Immature natural killer cell (primary cell): Measurements from ENCODE around the gene C3orf18. TPM values are rescaled to one million over a fixed set of nuclear protein-coding genes. Genes with fewer than 3 reads are reported as not detected.
A peak's percentile ranks its signal among the peaks of the same experiment; 100 is the strongest.

ENCODE experiments used
- DNase-seq, 3 donors: peaks; one replicate each; pipeline ENCODE4 v3.0.0; 2022; ENCODE audit warnings: mixed read lengths in 1 of 3
- H3K27ac Mint-ChIP-seq, 6 donors: one replicate each; pipeline ENCODE4 v1.8.0; 2020; ENCODE audit warnings: mixed read lengths in 6 of 6, mild to moderate bottlenecking in 5 of 6, inconsistent platforms in 4 of 6, moderate library complexity in 3 of 6
- H3K27me3 Mint-ChIP-seq, 3 donors: one replicate each; pipeline ENCODE4 v1.8.0; 2020 to 2021; ENCODE audit warnings: low read depth in 3 of 3, mild to moderate bottlenecking in 3 of 3, mixed read lengths in 3 of 3, moderate library complexity in 3 of 3, inconsistent platforms in 1 of 3
- H3K36me3 Mint-ChIP-seq, 3 donors: one replicate each; pipeline ENCODE4 v1.8.0; 2020; ENCODE audit warnings: mixed read lengths in 3 of 3, inconsistent platforms in 2 of 3, mild to moderate bottlenecking in 2 of 3
- H3K4me1 Mint-ChIP-seq, 2 donors: one replicate each; pipeline ENCODE4 v1.8.0; 2020; ENCODE audit warnings: inconsistent platforms in 2 of 2, mild to moderate bottlenecking in 2 of 2, mixed read lengths in 2 of 2, moderate library complexity in 1 of 2
- H3K4me3 Mint-ChIP-seq, 5 donors: one replicate each; pipeline ENCODE4 v1.8.0; 2020; ENCODE audit warnings: mild to moderate bottlenecking in 5 of 5, mixed read lengths in 5 of 5, inconsistent platforms in 3 of 5, moderate library complexity in 3 of 5
- H3K9me3 Mint-ChIP-seq, 6 donors: one replicate each; pipeline ENCODE4 v1.8.0; 2020; ENCODE audit warnings: mild to moderate bottlenecking in 6 of 6, mixed read lengths in 6 of 6, inconsistent platforms in 4 of 6, moderate library complexity in 3 of 6
- polyA plus RNA-seq, 3 donors: library from polyadenylated mRNA; unstranded; fragments of 300-500 nt; fragmentation: Illumina TruSeq; gene quantifications; one replicate each; pipeline ENCODE4 v1.2.3, GENCODE V29; 2021

C3orf18 gene
- polyA plus RNA-seq, 3 donors from 2014 or later: 8.8 to 28.8 (median 11.5) TPM

GRCh38 chr3:50609071-50609762, 41.7 kb upstream of the C3orf18 start:
- peaks cover 92 to 94% of the 10 kb centered on the region in 2 donors for H3K4me1 Mint-ChIP-seq
- peaks cover 0 to 6% (median 0%) of the 10 kb centered on the region in 3 donors for H3K27me3 Mint-ChIP-seq
- H3K36me3 Mint-ChIP-seq: peaks cover 32 to 42% (median 35%) of the 10 kb centered on the region in 3 donors
- H3K27ac Mint-ChIP-seq: peak overlapping the region; percentile 90 to 96 (median 93)
- DNase-seq: no peak
- peak overlapping the region; percentile 92 to 97 (median 94) for H3K4me3 Mint-ChIP-seq
- H3K9me3 Mint-ChIP-seq: no peaks in the 10 kb centered on the region

GRCh38 chr3:50608278-50608677, 40.7 kb upstream of the C3orf18 start:
- peak overlapping the region; percentile 92 to 97 (median 94) for H3K4me3 Mint-ChIP-seq
- peaks cover 35 to 47% (median 41%) of the 10 kb centered on the region in 3 donors for H3K36me3 Mint-ChIP-seq
- no peak for DNase-seq
- H3K27me3 Mint-ChIP-seq: peaks cover 0 to 8% (median 0%) of the 10 kb centered on the region in 3 donors
- peak overlapping the region; percentile 64 to 95 (median 92) for H3K27ac Mint-ChIP-seq
- no peaks in the 10 kb centered on the region for H3K9me3 Mint-ChIP-seq
- H3K4me1 Mint-ChIP-seq: peaks cover 92 to 94% of the 10 kb centered on the region in 2 donors

DNA sequence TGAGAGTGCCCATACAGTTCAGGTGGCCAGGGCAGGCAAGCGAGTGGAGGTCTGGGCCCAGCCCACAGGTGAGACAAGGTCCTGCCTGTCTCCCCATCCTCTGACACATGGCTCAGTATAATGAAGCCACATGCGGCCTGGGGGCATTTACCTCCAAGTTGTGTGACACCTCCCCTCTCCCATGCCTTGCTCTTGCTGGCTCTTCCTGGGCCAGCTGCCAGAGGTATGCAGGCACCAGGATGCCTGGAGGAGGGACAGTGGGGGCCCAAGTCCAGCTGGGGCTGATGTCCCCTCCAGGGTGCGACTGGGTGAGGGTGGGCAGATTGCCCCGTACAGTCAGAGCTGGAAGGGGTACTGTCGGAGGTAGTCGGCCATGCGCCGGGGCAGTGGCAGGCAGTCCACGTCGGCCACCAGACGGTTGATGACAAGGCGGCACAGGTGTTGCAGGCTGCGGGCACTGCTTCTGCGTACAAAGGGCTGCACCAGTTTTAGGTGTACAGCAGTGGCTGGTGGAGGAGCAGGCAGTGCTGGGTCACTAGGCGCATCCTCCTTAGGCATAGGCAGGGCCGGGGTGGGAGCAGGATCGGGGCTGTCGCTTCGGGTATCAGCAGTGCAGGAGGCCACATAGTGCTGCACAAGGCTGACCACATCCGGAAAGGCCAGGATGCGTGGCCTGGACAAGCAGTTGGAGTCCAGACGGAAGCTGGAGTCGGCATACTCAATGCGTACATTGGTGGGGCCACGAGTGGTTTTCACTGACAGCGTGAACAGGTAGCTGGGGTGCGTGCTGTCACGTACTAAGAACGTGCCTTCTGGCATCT, 39.9 kb upstream of the C3orf18 start:
- Mint-ChIP-seq H3K27me3 (peaks cover 0 to 8% (median 0%) of the 10 kb centered on the region in 3 donors), H3K36me3 (peaks cover 35 to 47% (median 41%) of the 10 kb centered on the region in 3 donors), H3K9me3 (no peaks in the 10 kb centered on the region), H3K27ac (peak overlapping the region; percentile 43 to 95 (median 91)), H3K4me1 (peaks cover 92 to 94% of the 10 kb centered on the region in 2 donors), H3K4me3 (peak overlapping the region; percentile 92 to 97 (median 94))
- DNase-seq: no peak

GRCh38 chr3:50606596-50606995, 39.0 kb upstream of the C3orf18 start:
- Mint-ChIP-seq H3K36me3 (peaks cover 35 to 47% (median 41%) of the 10 kb centered on the region in 3 donors), H3K9me3 (no peaks in the 10 kb centered on the region), H3K27me3 (peaks cover 3 to 7% (median 4%) of the 10 kb centered on the region in 3 donors), H3K27ac (peak overlapping the region; percentile 73 to 96 (median 92)), H3K4me1 (peaks cover 94 to 96% of the 10 kb centered on the region in 2 donors), H3K4me3 (peak overlapping the region; percentile 80 to 97 (median 90))
- DNase-seq: peak in 2 of 3 donors; percentile 43 to 70

DNA sequence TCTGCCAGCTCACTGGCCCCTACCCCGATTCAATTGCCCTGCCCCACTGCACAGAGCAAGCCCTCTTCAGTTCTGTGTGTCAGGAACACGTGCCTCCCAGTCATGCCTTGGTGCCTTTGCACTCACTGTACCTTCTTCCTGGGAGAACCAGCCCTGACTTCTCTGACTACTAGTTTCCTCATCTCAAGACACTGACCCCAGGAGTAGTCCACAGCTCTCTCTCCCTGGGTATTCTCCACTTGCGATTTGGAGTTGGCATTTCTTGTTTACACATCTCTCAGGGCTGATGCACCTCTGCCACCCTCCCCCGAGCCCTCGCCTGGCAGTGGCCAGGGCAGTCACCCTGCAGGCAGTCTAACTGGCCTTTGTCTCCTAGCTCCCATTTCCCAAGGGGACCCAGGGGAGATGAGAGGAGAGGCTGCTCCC, 38.4 kb upstream of the C3orf18 start:
- H3K27ac Mint-ChIP-seq: peak overlapping the region; percentile 73 to 96 (median 92)
- DNase-seq: no peak
- no peaks in the 10 kb centered on the region for H3K9me3 Mint-ChIP-seq
- H3K4me1 Mint-ChIP-seq: peaks cover 100% of the 10 kb centered on the region in 2 donors
- peaks cover 35 to 47% (median 41%) of the 10 kb centered on the region in 3 donors for H3K36me3 Mint-ChIP-seq
- H3K27me3 Mint-ChIP-seq: peaks cover 4 to 7% (median 5%) of the 10 kb centered on the region in 3 donors
- H3K4me3 Mint-ChIP-seq: peak overlapping the region; percentile 80 to 97 (median 90)

GRCh38 chr3:50604628-50605588, 37.4 kb upstream of the C3orf18 start:
- H3K36me3 Mint-ChIP-seq: peaks cover 35 to 47% (median 38%) of the 10 kb centered on the region in 3 donors
- H3K4me1 Mint-ChIP-seq: peaks cover 100% of the 10 kb centered on the region in 2 donors
- peak overlapping the region; percentile 80 to 97 (median 90) for H3K4me3 Mint-ChIP-seq
- H3K27me3 Mint-ChIP-seq: peaks cover 4 to 7% (median 5%) of the 10 kb centered on the region in 3 donors
- no peaks in the 10 kb centered on the region for H3K9me3 Mint-ChIP-seq
- DNase-seq: no peak
- peak overlapping the region; percentile 83 to 96 (median 92) for H3K27ac Mint-ChIP-seq

DNA sequence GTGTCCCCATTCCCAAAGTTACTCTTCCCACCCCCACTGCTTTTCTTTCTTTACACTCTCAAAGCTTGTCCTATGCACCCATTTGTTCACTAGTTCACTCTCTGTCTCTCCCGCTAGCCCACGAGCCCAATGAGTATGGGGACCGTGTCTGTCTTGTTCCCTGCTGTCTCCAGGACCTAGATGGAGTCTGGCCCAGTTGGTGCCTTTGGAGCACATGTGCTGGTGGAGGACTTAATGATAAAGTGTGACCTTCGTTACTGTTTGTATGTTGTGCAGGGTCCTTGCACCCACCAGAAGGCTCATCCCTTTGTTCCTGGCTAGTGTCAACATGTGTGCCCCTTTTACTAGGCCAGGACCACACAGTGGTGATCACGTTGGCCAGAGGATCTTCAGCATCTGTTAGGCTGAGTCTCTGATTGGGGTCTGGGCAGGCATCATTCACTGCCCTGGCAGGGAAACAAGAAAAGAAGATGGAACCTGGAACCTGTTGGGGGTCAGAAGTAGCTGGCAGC, 36.6 kb upstream of the C3orf18 start:
- Mint-ChIP-seq H3K27ac (peak overlapping the region; percentile 81 to 96 (median 90)), H3K4me1 (peaks cover 97 to 99% of the 10 kb centered on the region in 2 donors), H3K4me3 (peak overlapping the region; percentile 1 to 68 (median 34)), H3K36me3 (peaks cover 35 to 42% (median 38%) of the 10 kb centered on the region in 3 donors), H3K9me3 (no peaks in the 10 kb centered on the region), H3K27me3 (peaks cover 4 to 7% (median 5%) of the 10 kb centered on the region in 3 donors)
- no peak for DNase-seq

DNA sequence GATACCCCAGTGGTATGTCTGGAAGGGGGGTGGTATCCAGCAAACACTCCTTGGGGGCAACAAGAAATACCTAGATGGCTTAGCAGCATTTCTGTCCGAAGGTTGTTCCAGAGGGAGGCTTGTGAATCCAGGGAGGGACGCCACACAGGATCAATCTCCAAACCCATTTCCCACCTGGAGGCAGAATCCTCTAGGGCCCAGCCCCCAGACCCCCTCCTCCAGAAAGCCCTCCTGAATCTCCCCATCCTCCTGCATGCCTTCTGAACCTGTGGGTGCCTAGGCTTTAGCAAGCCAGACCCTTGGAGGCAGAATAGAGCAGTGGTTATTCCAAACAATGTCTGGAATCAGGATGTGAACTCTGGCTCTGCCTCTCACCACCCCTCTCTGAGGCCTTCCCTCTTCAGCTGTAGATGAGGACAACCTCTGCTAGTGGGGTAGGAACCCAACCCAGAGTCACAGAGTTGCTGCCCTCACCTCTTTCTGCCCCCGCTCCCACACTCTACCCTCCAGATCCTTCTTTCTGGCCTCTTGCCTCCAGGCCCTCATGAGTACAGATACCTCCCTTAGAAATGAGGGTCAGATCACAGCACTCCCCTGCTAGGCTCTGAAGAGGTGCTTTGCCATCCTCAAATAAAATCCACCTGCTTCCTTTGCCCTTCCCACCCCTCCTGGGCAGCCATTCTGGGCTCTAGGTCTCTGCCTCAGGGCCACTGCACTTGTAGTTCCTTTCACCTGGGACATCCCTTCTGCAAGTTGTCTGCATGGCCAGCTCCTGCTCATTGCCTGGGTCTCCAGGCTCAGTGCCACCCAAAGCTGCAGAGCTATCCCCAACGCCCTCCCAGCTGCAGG, 35.9 kb upstream of the C3orf18 start:
- Mint-ChIP-seq H3K4me1 (peaks cover 92 to 97% of the 10 kb centered on the region in 2 donors), H3K27ac (peak overlapping the region; percentile 83 to 96 (median 93)), H3K36me3 (peaks cover 31 to 38% (median 34%) of the 10 kb centered on the region in 3 donors), H3K9me3 (no peaks in the 10 kb centered on the region), H3K4me3 (peak overlapping the region; percentile 24 to 86 (median 45)), H3K27me3 (peaks cover 4 to 7% (median 5%) of the 10 kb centered on the region in 3 donors)
- DNase-seq: no peak

DNA sequence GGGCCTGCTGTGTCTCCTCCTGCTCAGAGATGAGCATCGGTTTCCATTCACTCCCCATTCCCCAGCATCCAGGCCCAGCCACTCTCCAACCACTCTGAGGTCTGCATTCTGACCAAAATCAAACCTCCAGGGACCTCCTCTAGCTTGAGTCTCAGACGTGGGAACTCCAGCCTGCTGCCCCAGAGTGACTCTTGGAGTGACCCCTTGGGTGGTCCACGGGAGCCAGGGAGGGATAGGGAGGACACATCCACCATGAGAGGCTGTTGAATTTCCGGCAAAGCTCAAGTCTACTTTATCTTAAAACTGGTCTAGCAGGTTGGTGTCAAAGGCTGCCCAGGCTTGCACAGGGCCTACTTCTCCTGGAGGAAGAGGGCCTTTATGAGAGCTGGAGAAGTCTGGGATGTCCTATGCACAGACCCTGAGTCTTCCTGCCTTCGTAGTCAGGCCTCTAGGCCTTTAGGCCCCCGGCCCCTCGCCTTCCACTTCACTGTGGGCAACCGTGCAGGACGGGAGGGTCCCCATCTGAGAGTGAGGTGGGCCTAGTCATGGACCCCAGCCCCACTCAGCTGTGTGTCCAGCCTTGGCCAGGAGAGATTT, 35.1 kb upstream of the C3orf18 start:
- Mint-ChIP-seq H3K4me1 (peaks cover 88 to 95% of the 10 kb centered on the region in 2 donors), H3K27me3 (peaks cover 4 to 7% (median 5%) of the 10 kb centered on the region in 3 donors), H3K27ac (peak overlapping the region; percentile 83 to 96 (median 93)), H3K36me3 (peaks cover 23 to 34% (median 26%) of the 10 kb centered on the region in 3 donors), H3K4me3 (peak overlapping the region; percentile 44 to 86 (median 66)), H3K9me3 (no peaks in the 10 kb centered on the region)
- DNase-seq: no peak

- Mint-ChIP-seq H3K4me1 (peaks cover 71 to 78% of the 10 kb centered on the region in 2 donors), H3K27ac (peak overlapping the region; percentile 83 to 96 (median 93)), H3K9me3 (no peaks in the 10 kb centered on the region), H3K27me3 (peaks cover 4 to 7% (median 5%) of the 10 kb centered on the region in 3 donors), H3K36me3 (peaks cover 13 to 22% (median 17%) of the 10 kb centered on the region in 3 donors), H3K4me3 (peak overlapping the region; percentile 67 to 86 (median 69))
- peak; percentile 61 to 67 (median 62) for DNase-seq
Observed at GRCh38 chr3:50600841-50601591, 33.5 kb upstream of the C3orf18 start.
